Ishikawa (cell line): ENCODE data around the gene CDA.

Experiments used
- CEBPB ChIP-seq: IDR thresholded peaks from 2 replicates; pipeline ENCODE4 v1.6.1; 2012
- CREB1 ChIP-seq: IDR thresholded peaks from 2 replicates; pipeline ENCODE4 v1.6.1; 2012; ENCODE audit warnings: low read depth
- EGR1 ChIP-seq: IDR thresholded peaks from 2 replicates; pipeline ENCODE4 v1.6.1; 2012
- EP300 ChIP-seq: IDR thresholded peaks from 2 replicates; pipeline ENCODE4 v1.6.1; 2012; ENCODE audit warnings: borderline replicate concordance
- FOXM1 ChIP-seq: IDR thresholded peaks from 2 replicates; pipeline ENCODE4 v1.6.1; 2012; ENCODE audit warnings: low read depth, borderline replicate concordance
- NFIC ChIP-seq: IDR thresholded peaks from 2 replicates; pipeline ENCODE4 v1.6.1; 2012
- RAD21 ChIP-seq: IDR thresholded peaks from 2 replicates; pipeline ENCODE4 v1.6.1; 2012; ENCODE audit warnings: low read depth
- TAF1 ChIP-seq: IDR thresholded peaks from 2 replicates; pipeline ENCODE4 v1.6.1; 2012; ENCODE audit warnings: low read depth, mild to moderate bottlenecking
- TCF12 ChIP-seq: IDR thresholded peaks from 2 replicates; pipeline ENCODE4 v1.6.1; 2012; ENCODE audit warnings: low read depth
- TEAD4 ChIP-seq: IDR thresholded peaks from 2 replicates; pipeline ENCODE4 v1.6.1; 2012
- USF1 ChIP-seq: IDR thresholded peaks from 2 replicates; pipeline ENCODE4 v1.6.1; 2012
- YY1 ChIP-seq: IDR thresholded peaks from 2 replicates; pipeline ENCODE4 v1.6.1; 2012; ENCODE audit warnings: low read depth
- ZBTB7A ChIP-seq: IDR thresholded peaks from 2 replicates; pipeline ENCODE4 v1.6.1; 2012; ENCODE audit warnings: low read depth
- TF ChIP-seq, protein P1 (sequence below): IDR thresholded peaks from 2 replicates; pipeline ENCODE4 v1.6.1; 2012
- TF ChIP-seq, protein P2 (sequence below): IDR thresholded peaks from 2 replicates; pipeline ENCODE4 v1.6.1; 2012; ENCODE audit warnings: low read depth, mild to moderate bottlenecking

The CDA gene

GRCh38 chr1:20586953-20587660 lies 1.8 kb upstream of the CDA start:
- no peak for TF ChIP-seq FOXM1
- TF ChIP-seq YY1: no peak
- no peak for TF ChIP-seq TCF12
- TF ChIP-seq, protein P1, sequence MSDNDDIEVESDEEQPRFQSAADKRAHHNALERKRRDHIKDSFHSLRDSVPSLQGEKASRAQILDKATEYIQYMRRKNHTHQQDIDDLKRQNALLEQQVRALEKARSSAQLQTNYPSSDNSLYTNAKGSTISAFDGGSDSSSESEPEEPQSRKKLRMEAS: no peak
- no peak for TF ChIP-seq CEBPB
- no peak for TF ChIP-seq ZBTB7A
- TF ChIP-seq, protein P2, sequence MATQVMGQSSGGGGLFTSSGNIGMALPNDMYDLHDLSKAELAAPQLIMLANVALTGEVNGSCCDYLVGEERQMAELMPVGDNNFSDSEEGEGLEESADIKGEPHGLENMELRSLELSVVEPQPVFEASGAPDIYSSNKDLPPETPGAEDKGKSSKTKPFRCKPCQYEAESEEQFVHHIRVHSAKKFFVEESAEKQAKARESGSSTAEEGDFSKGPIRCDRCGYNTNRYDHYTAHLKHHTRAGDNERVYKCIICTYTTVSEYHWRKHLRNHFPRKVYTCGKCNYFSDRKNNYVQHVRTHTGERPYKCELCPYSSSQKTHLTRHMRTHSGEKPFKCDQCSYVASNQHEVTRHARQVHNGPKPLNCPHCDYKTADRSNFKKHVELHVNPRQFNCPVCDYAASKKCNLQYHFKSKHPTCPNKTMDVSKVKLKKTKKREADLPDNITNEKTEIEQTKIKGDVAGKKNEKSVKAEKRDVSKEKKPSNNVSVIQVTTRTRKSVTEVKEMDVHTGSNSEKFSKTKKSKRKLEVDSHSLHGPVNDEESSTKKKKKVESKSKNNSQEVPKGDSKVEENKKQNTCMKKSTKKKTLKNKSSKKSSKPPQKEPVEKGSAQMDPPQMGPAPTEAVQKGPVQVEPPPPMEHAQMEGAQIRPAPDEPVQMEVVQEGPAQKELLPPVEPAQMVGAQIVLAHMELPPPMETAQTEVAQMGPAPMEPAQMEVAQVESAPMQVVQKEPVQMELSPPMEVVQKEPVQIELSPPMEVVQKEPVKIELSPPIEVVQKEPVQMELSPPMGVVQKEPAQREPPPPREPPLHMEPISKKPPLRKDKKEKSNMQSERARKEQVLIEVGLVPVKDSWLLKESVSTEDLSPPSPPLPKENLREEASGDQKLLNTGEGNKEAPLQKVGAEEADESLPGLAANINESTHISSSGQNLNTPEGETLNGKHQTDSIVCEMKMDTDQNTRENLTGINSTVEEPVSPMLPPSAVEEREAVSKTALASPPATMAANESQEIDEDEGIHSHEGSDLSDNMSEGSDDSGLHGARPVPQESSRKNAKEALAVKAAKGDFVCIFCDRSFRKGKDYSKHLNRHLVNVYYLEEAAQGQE: no peak

GRCh38 chr1:20587661-20588053 lies 1.2 kb upstream of the CDA start:
- TF ChIP-seq RAD21: no peak
- no peak for TF ChIP-seq USF1
- TF ChIP-seq TAF1: no peak
- TF ChIP-seq, protein P1: no peak
- TF ChIP-seq FOXM1: no peak
- TF ChIP-seq EP300: no peak
- no peak for TF ChIP-seq CREB1
- no peak for TF ChIP-seq NFIC
- TF ChIP-seq, protein P2: no peak
- no peak for TF ChIP-seq TCF12
- no peak for TF ChIP-seq ZBTB7A
- no peak for TF ChIP-seq EGR1
- no peak for TF ChIP-seq CEBPB
- TF ChIP-seq TEAD4: no peak

GRCh38 chr1:20589331-20590278 lies 708 bp downstream of the CDA start:
- TF ChIP-seq, protein P2: no peak
- no peak for TF ChIP-seq TEAD4
- peak; percentile 28; the same call in 1 of the 2 replicates for TF ChIP-seq EGR1
- TF ChIP-seq NFIC: no peak
- TF ChIP-seq ZBTB7A: peak; percentile 13; the same call in 1 of the 2 replicates

DNA sequence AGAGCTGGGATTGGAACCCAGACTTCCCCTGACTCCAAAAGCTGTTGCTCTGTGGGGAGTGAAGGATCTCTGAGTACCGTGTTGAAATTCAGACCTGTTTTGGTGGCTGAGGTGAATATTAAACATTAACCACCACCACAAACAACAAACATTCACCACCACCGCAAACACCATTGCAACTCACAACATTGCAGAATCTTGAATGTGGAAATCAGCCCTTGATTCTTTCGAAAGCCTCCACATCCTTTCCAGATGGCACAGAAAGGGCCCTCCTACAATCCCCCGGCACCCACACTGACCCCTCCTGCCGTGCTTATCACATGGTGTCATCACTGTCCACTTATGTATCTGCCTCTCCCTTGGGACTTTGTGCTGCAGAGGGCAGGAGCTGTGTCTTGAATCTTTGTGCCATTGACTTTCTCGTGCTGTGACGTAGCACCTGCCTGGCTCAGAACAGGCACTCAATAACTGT lies 1.4 kb downstream of the CDA start:
- TF ChIP-seq TEAD4: no peak
- no peak for TF ChIP-seq YY1
- no peak for TF ChIP-seq FOXM1
- no peak for TF ChIP-seq CREB1
- no peak for TF ChIP-seq USF1
- TF ChIP-seq CEBPB: no peak
- no peak for TF ChIP-seq NFIC
- TF ChIP-seq EGR1: no peak
- TF ChIP-seq, protein P1: no peak
- no peak for TF ChIP-seq EP300
